ENCODE measurements around the gene IL1RAPL1.

The IL1RAPL1 gene

DNA sequence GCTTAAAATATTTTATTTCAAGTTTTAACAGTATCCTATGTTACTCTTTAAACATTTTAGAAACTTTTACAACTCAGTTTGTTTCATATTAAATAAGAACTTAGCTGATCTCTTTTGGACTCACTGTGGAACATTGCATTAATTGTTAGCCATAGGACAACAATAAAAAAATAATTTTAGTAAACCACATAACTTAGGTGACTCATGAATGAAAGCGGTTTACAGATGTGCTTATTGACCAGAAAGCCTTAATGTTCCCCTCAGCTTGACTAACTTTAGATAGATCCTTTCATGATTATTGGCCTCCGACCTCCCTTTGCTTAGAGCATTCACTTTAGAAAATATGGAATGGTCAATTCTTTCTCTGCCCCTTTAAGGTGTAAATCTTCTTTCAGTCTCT lies 844.6 kb downstream of the IL1RAPL1 start:
- no peak overlapping the region for H3K4me3 ChIP-seq (ENCODE audit: low read depth, low read length)
- H3K27ac ChIP-seq = no peak overlapping the region
- in situ Hi-C loops (cut with HindIII; ENCODE audit: low pct_ligation_motif_present, low sequenced_read_pairs) = no loop called here
- no peaks in the 10 kb centered on the region for H3K27me3 ChIP-seq (replicated peaks)
- no peak for DNase-seq
- H3K36me3 ChIP-seq (replicated peaks) = no peaks in the 10 kb centered on the region
- TF ChIP-seq, protein P1, sequence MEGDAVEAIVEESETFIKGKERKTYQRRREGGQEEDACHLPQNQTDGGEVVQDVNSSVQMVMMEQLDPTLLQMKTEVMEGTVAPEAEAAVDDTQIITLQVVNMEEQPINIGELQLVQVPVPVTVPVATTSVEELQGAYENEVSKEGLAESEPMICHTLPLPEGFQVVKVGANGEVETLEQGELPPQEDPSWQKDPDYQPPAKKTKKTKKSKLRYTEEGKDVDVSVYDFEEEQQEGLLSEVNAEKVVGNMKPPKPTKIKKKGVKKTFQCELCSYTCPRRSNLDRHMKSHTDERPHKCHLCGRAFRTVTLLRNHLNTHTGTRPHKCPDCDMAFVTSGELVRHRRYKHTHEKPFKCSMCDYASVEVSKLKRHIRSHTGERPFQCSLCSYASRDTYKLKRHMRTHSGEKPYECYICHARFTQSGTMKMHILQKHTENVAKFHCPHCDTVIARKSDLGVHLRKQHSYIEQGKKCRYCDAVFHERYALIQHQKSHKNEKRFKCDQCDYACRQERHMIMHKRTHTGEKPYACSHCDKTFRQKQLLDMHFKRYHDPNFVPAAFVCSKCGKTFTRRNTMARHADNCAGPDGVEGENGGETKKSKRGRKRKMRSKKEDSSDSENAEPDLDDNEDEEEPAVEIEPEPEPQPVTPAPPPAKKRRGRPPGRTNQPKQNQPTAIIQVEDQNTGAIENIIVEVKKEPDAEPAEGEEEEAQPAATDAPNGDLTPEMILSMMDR (IDR thresholded peaks at IDR 0.05; ENCODE audit: low read depth, low read length, missing control alignments) = no peak

DNA sequence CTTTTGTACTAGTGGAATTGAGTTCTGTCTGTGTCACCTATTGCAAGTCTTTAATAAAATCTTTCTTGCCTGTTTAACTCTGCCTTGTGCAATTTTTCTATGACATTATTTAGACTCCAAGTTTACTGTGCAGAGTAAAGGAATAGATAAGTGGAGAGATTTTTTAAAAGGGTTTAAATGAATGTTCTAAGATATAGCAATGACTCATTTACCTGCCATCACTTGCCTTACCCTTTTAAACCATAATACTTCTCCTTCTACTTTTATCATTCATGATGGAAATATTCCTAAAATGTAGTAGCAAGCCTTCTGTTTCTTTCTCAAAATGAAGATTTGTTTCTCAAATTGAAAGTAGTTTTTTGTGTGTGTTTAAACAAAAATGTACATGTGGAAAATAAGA lies 845.3 kb downstream of the IL1RAPL1 start:
- in situ Hi-C loops (cut with HindIII; ENCODE audit: low pct_ligation_motif_present, low sequenced_read_pairs) = no loop called here
- Histone ChIP-seq H3K27me3 (replicated peaks) (no peaks in the 10 kb centered on the region), H3K36me3 (replicated peaks) (no peaks in the 10 kb centered on the region), H3K27ac (no peak overlapping the region), H3K4me3 (ENCODE audit: low read depth, low read length) (no peak overlapping the region)
- TF ChIP-seq, protein P1 (IDR thresholded peaks at IDR 0.05; ENCODE audit: low read depth, low read length, missing control alignments) = no peak
- DNase-seq = no peak

DNA sequence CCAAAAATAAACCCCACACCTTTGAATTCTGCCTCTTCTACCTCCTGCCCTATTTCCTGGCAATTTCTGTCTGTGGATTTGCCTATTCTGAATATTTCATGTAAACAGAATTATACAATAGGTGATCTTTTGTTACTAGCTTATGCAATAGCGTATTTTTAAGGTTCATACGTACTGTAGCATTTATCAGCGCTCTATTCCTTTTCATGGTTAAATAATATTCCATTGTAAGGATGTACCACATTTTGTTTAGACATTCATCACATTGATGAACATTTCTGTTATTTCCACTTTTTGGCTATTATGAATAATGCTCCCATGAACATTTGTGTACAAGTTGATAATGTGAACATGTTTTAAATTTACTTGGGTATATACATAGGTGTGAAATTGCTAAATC lies 847.7 kb downstream of the IL1RAPL1 start:
- Histone ChIP-seq H3K27ac (no peak overlapping the region), H3K27me3 (replicated peaks) (no peaks in the 10 kb centered on the region), H3K36me3 (replicated peaks) (no peaks in the 10 kb centered on the region), H3K4me3 (ENCODE audit: low read depth, low read length) (no peak overlapping the region)
- TF ChIP-seq, protein P1 (IDR thresholded peaks at IDR 0.05; ENCODE audit: low read depth, low read length, missing control alignments) = no peak
- DNase-seq = no peak
- in situ Hi-C loops (cut with HindIII; ENCODE audit: low pct_ligation_motif_present, low sequenced_read_pairs) = no loop called here

DNA sequence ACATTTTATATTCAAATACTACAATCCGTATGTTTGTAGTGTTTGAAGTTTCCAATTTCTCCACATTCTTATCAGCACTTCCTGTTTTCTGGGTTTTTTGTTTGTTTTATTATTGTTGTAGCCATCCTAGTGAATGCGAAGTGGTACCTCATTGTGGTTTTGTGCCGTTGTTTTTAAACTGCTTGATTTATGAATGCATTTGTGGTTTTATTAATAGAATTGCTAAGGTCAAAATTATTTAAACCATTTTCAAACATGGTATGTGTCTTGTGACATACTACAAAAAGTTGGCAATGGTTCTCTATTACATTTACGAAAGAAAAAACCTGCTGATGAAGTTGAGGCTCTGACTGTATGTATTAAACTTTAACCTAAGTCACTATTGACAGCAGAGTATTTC lies 848.1 kb downstream of the IL1RAPL1 start:
- Histone ChIP-seq H3K4me3 (ENCODE audit: low read depth, low read length) (no peak overlapping the region), H3K36me3 (replicated peaks) (no peaks in the 10 kb centered on the region), H3K27ac (no peak overlapping the region), H3K27me3 (replicated peaks) (no peaks in the 10 kb centered on the region)
- DNase-seq = no peak
- in situ Hi-C loops (cut with HindIII; ENCODE audit: low pct_ligation_motif_present, low sequenced_read_pairs) = no loop called here
- TF ChIP-seq, protein P1 (IDR thresholded peaks at IDR 0.05; ENCODE audit: low read depth, low read length, missing control alignments) = no peak

DNA sequence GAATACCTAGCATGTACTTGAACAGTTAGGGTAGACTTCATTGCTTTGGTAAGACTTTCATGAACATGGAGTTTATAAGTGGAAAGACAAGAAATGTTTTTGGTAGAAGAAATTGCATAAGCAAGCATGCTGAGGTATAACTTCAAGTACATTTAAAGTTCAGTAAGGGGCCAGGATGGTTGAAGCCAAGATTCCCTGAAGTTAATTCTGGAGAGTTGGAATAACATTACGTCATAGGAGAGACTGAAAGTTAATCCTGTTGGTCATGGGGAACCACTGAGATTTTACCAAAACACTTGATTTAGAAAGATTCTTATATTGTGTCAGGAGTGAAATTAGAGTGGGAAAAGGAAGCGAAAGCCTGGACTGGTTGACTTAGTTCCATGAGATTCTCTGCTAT lies 860.6 kb downstream of the IL1RAPL1 start:
- DNase-seq = no peak
- H3K27ac ChIP-seq = no peak overlapping the region
- H3K4me3 ChIP-seq (ENCODE audit: low read depth, low read length) = no peak overlapping the region
- no peaks in the 10 kb centered on the region for H3K27me3 ChIP-seq (replicated peaks)
- in situ Hi-C loops (cut with HindIII; ENCODE audit: low pct_ligation_motif_present, low sequenced_read_pairs) = no loop called here
- H3K36me3 ChIP-seq (replicated peaks) = no peaks in the 10 kb centered on the region
- TF ChIP-seq, protein P1 (IDR thresholded peaks at IDR 0.05; ENCODE audit: low read depth, low read length, missing control alignments) = no peak

DNA sequence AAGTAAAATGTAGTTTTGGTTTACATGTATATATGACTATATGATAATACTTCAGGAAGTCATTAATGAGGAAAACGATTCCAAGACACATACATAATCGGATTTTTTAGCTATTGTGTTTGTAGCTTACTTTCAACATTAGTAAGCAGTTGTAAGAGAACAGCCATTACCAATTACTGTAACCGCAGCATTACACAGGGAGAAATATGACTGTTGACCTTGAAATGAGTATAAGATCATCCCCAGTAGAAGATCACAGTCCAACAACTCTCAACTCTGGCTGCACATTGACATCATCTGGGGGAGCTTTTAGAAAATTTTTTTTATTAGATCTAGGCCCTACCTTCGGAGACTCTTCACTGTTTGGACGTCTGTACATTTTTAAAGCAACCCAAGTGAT lies 866.1 kb downstream of the IL1RAPL1 start:
- TF ChIP-seq, protein P1 (IDR thresholded peaks at IDR 0.05; ENCODE audit: low read depth, low read length, missing control alignments) = no peak
- DNase-seq = no peak
- no peak overlapping the region for H3K27ac ChIP-seq

More for the DNA sequence above, 866.1 kb downstream of the IL1RAPL1 start:
- in situ Hi-C loops (cut with HindIII; ENCODE audit: low pct_ligation_motif_present, low sequenced_read_pairs) = no loop called here
- Histone ChIP-seq H3K4me3 (ENCODE audit: low read depth, low read length) (no peak overlapping the region), H3K27me3 (replicated peaks) (no peaks in the 10 kb centered on the region), H3K36me3 (replicated peaks) (no peaks in the 10 kb centered on the region)

Measured in brain microvascular endothelial cell (primary cell).